IMR-90 (cell line): ENCODE measurements around the gene BCL2L12. TPM values are rescaled to one million over a fixed set of nuclear protein-coding genes. Genes with fewer than 3 reads are reported as not detected.

Experiments
- ATAC-seq: fragments of 200-7000 bp; cut with Tn5 transposase; 2 replicates; pipeline ENCODE4 v1.9.1; 2020; ENCODE audit warnings: low read depth, mild to moderate bottlenecking, moderate library complexity
- BruUV-seq: library from RNA; stranded (reverse); fragments of 400-500 nt; replicated peaks from 2 replicates; lab custom pipeline; 2021; lab: Mats Ljungman, UMichigan
- CTCF ChIA-PET: fragments of 300-600 bp; formaldehyde crosslinking; extraction: SDS; loops from one replicate; lab custom pipeline; 2021; ENCODE audit warnings: antibody characterized with exemption; lab: Yijun Ruan, JAX
- POLR2A ChIA-PET: fragments of 300-600 bp; sonication (Branson Sonifier 250); formaldehyde crosslinking; loops from one replicate; lab custom pipeline; 2022; ENCODE audit warnings: antibody characterized with exemption; ENCODE audit not compliant: unreplicated experiment; lab: Charles Lee
- DNase-seq: peaks from one replicate; pipeline ENCODE4 v3.0.0; 2013
- H2AFZ ChIP-seq: replicated peaks from 2 replicates; pipeline ENCODE3; 2013; ENCODE audit warnings: low read length, mild to moderate bottlenecking; ENCODE audit not compliant: poor library complexity
- H2AK5ac ChIP-seq: 2 replicates; pipeline ENCODE4 v1.6.1; 2013; ENCODE audit warnings: low read depth, low read length, inconsistent platforms
- H2AK9ac ChIP-seq: replicated peaks from 2 replicates; pipeline ENCODE3; 2013; ENCODE audit warnings: mild to moderate bottlenecking, low read depth, low read length, moderate library complexity; ENCODE audit not compliant: poor library complexity
- H2BK120ac ChIP-seq: 2 replicates; pipeline ENCODE4 v1.6.1; 2013; ENCODE audit warnings: low read depth, low read length, inconsistent platforms
- H2BK15ac ChIP-seq: 3 replicates; pipeline ENCODE4 v1.6.1; 2013; ENCODE audit warnings: low read depth, low read length, inconsistent platforms
- H2BK20ac ChIP-seq: 2 replicates; pipeline ENCODE4 v1.6.1; 2013; ENCODE audit warnings: low read depth, mild to moderate bottlenecking, inconsistent platforms, low read length, moderate library complexity
- H2BK5ac ChIP-seq: 2 replicates; pipeline ENCODE4 v1.6.1; 2013; ENCODE audit warnings: mild to moderate bottlenecking, low read depth, low read length, inconsistent platforms; ENCODE audit not compliant: poor library complexity, severe bottlenecking
- H3K14ac ChIP-seq: replicated peaks from 2 replicates; pipeline ENCODE4 v1.6.1; 2013; ENCODE audit warnings: low read depth, low read length, inconsistent platforms
- H3K18ac ChIP-seq: 2 replicates; pipeline ENCODE4 v1.6.1; 2013; ENCODE audit warnings: low read depth, low read length, control low read depth
- H3K23ac ChIP-seq: 2 replicates; pipeline ENCODE4 v1.6.1; 2013; ENCODE audit warnings: low read depth, low read length, inconsistent platforms
- H3K27ac ChIP-seq: 2 replicates; pipeline ENCODE4 v1.5.1; 2013; ENCODE audit warnings: mild to moderate bottlenecking, control low read depth, low read length; ENCODE audit not compliant: insufficient read depth
- H3K27me3 ChIP-seq: 2 replicates; pipeline ENCODE4 v1.6.1; 2013; ENCODE audit warnings: low read length; ENCODE audit not compliant: control insufficient read depth, insufficient read depth
- H3K36me3 ChIP-seq: 2 replicates; pipeline ENCODE4 v1.6.1; 2013; ENCODE audit warnings: low read length, mixed read lengths; ENCODE audit not compliant: control insufficient read depth, insufficient read depth
- H3K4ac ChIP-seq: 2 replicates; pipeline ENCODE4 v1.6.1; 2013; ENCODE audit warnings: low read depth, low read length, inconsistent platforms
- H3K4me1 ChIP-seq: 2 replicates; pipeline ENCODE4 v1.6.1; 2013; ENCODE audit warnings: low read length, mixed read lengths; ENCODE audit not compliant: control insufficient read depth, insufficient read depth
- H3K4me2 ChIP-seq: 2 replicates; pipeline ENCODE4 v1.6.1; 2013; ENCODE audit warnings: low read depth, mild to moderate bottlenecking, control low read depth, low read length, moderate library complexity
- H3K4me3 ChIP-seq: 2 replicates; pipeline ENCODE4 v1.5.1; 2013; ENCODE audit warnings: low read depth, mild to moderate bottlenecking, control low read depth, low read length, moderate library complexity; ENCODE audit not compliant: insufficient read depth
- H3K56ac ChIP-seq: 2 replicates; pipeline ENCODE4 v1.6.1; 2013; ENCODE audit warnings: low read length, inconsistent platforms; ENCODE audit not compliant: insufficient read depth; ENCODE audit errors: extremely low read depth
- H3K79me1 ChIP-seq, 2 experiments: 2 replicates each; pipeline ENCODE4 v1.6.1; 2013; ENCODE audit warnings: low read length in 2 of 2, inconsistent platforms in 1 of 2, low read depth in 1 of 2
- H3K9ac ChIP-seq: 2 replicates; pipeline ENCODE4 v1.6.1; 2013; ENCODE audit warnings: low read depth, low read length, control low read depth
- H3K9me1 ChIP-seq: 2 replicates; pipeline ENCODE4 v1.6.1; 2013; ENCODE audit warnings: low read length, inconsistent platforms; ENCODE audit not compliant: insufficient read depth
- H3K9me3 ChIP-seq: 2 replicates; pipeline ENCODE4 v1.6.1; 2013; ENCODE audit warnings: low read length; ENCODE audit not compliant: control insufficient read depth, insufficient read depth
- H4K20me1 ChIP-seq: 2 replicates; pipeline ENCODE4 v1.6.1; 2013; ENCODE audit warnings: low read length, inconsistent platforms; ENCODE audit not compliant: insufficient read depth
- H4K5ac ChIP-seq: 2 replicates; pipeline ENCODE4 v1.6.1; 2013; ENCODE audit warnings: mild to moderate bottlenecking, low read depth, low read length, control low read depth
- H4K8ac ChIP-seq, 2 experiments: 2 replicates each; pipeline ENCODE4 v1.6.1; 2013; ENCODE audit warnings: low read depth in 2 of 2, low read length in 2 of 2, control low read depth in 1 of 2, inconsistent platforms in 1 of 2
- H4K91ac ChIP-seq: 2 replicates; pipeline ENCODE4 v1.6.1; 2013; ENCODE audit warnings: low read depth, low read length, inconsistent platforms; ENCODE audit not compliant: insufficient read depth
- CHD1 ChIP-seq: IDR thresholded peaks from 2 replicates; pipeline ENCODE4 v1.6.1; 2012; ENCODE audit warnings: low read depth, low read length, improper control_type of control experiment
- MAZ ChIP-seq: IDR thresholded peaks from 2 replicates; pipeline ENCODE4 v1.6.1; 2012; ENCODE audit warnings: low read depth, mild to moderate bottlenecking, low read length, improper control_type of control experiment, moderate library complexity, borderline replicate concordance
- NFE2L2 ChIP-seq: fragments of 150-350 bp; IDR thresholded peaks from 2 replicates; pipeline ENCODE4 v1.6.1; 2016; ENCODE audit warnings: low read depth, mild to moderate bottlenecking, low read length
- POLR2A ChIP-seq: IDR thresholded peaks from 2 replicates; pipeline ENCODE4 v1.6.1; 2012; ENCODE audit warnings: mild to moderate bottlenecking, low read depth, low read length
- RAD21 ChIP-seq: IDR thresholded peaks from 2 replicates; pipeline ENCODE4 v1.6.1; 2012; ENCODE audit warnings: low read length, improper control_type of control experiment
- RCOR1 ChIP-seq: IDR thresholded peaks from 2 replicates; pipeline ENCODE4 v1.6.1; 2012; ENCODE audit warnings: mild to moderate bottlenecking, low read length, improper control_type of control experiment; ENCODE audit not compliant: insufficient replicate concordance
- RFX5 ChIP-seq: IDR thresholded peaks from 2 replicates; pipeline ENCODE4 v1.8.0; 2012; ENCODE audit warnings: low read depth, mild to moderate bottlenecking, low read length, moderate library complexity
- SMC3 ChIP-seq: fragments of 150-350 bp; IDR thresholded peaks from 2 replicates; pipeline ENCODE4 v1.6.1; 2016; ENCODE audit warnings: low read depth, mild to moderate bottlenecking, antibody characterized with exemption, low read length, moderate library complexity
- WGBS, 2 experiments: methylation state at CpG; one replicate each; pipeline versions ENCODE4 v1.1.5 to v1.1.7; 2013; ENCODE audit warnings: missing lambda C conversion rate in 2 of 2; ENCODE audit not compliant: insufficient read length in 1 of 2; ENCODE audit errors: extremely low coverage in 2 of 2; 5-methylcytosine and 5-hydroxymethylcytosine counted together
- dilution Hi-C: fragments of 300-500 bp; cut with HindIII; formaldehyde crosslinking; loops from one replicate; pipeline ENCODE4 v1.14.3; 2018; ENCODE audit warnings: low sequenced_read_pairs; ENCODE audit not compliant: unreplicated experiment
- in situ Hi-C: fragments of 300-500 bp; cut with MboI; formaldehyde crosslinking; loops from 3 replicates; pipeline ENCODE4 v1.14.3; 2019; ENCODE audit warnings: low sequenced_read_pairs, inconsistent platforms, mixed read lengths
- intact Hi-C: fragments of 100-400 bp; cut with micrococcal nuclease; formaldehyde crosslinking; loops from 2 replicates; pipeline ENCODE4 v1.10.0; 2022
- polyA plus RNA-seq, 3 experiments: library from polyadenylated mRNA; depleted of rRNA; stranded (reverse); fragments of >200 nt; gene quantifications; 2 replicates each; pipeline ENCODE4 v1.2.3, GENCODE V29; 2012; ENCODE audit warnings: low replicate concordance in 1 of 3
- total RNA-seq: library from RNA; depleted of rRNA; stranded (reverse); fragments of >200 nt; gene quantifications from 2 replicates; pipeline ENCODE4 v1.2.3, GENCODE V29; 2012
- TF ChIP-seq, protein P1 (sequence below): conservative IDR thresholded peaks from 2 replicates; pipeline ENCODE4 v1.5.1; 2012; ENCODE audit warnings: mild to moderate bottlenecking, low read depth, low read length, improper control_type of control experiment
- TF ChIP-seq, protein P2 (sequence below): fragments of 150-350 bp; IDR thresholded peaks from 2 replicates; pipeline ENCODE4 v1.6.1; 2016; ENCODE audit warnings: low read depth, mild to moderate bottlenecking, low read length, moderate library complexity, borderline replicate concordance

Gene BCL2L12
- total and polyA plus RNA-seq, 2 of the 4 experiments (the other 2 are of a cell fraction), result 3.9 to 32.6 TPM

DNA sequence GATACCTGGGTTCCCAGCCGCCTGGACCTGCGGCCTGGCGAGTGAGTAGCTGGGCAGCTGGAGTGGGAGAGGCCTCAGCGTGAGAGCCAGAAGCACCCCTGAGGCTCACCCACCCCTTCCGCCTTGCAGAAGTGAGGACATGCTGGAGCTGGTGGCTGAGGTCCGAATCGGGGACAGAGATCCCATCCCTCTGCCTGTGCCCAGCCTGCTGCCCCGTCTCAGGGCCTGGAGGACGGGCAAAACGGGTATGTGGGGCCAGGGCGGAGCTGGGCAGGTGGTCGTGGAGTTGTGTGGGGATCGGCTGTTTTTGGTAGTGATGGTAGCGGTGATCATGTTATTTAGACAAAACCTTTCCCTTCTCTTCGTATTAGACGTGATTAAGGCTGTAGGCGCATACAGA is 19.1 kb upstream of the BCL2L12 start:
- no peak overlapping the region for H2BK20ac ChIP-seq
- DNase-seq (no peak), ATAC-seq (no peak)
- in situ Hi-C loops, result no loop called here
- no CpG with 5 or more reads among the region's 17 CpGs for WGBS, 2 experiments
- BruUV-seq, result no TSS peak
- no peak overlapping the region for H3K9ac ChIP-seq
- no peak overlapping the region for H3K4me3 ChIP-seq
- dilution Hi-C loops, result no loop called here
- no peak overlapping the region for H3K18ac ChIP-seq
- 0 out of 2 replicates have a peak, but pooled peaks cover 8% of the 10 kb centered on the region for H3K9me1 ChIP-seq
- no peaks in the 10 kb centered on the region for H3K9me3 ChIP-seq
- H3K27ac ChIP-seq, result no peak overlapping the region
- H3K79me1 ChIP-seq, result peaks cover 49 to 74% of the 10 kb centered on the region in 2 experiments
- intact Hi-C loops, result no loop called here
- H3K56ac ChIP-seq, result no peak overlapping the region
- H2BK15ac ChIP-seq, result no peak overlapping the region
- no peak for TF ChIP-seq POLR2A
- no peak for TF ChIP-seq RAD21
- TF ChIP-seq NFE2L2, result no peak
- no peak for TF ChIP-seq CHD1
- TF ChIP-seq, protein P1, sequence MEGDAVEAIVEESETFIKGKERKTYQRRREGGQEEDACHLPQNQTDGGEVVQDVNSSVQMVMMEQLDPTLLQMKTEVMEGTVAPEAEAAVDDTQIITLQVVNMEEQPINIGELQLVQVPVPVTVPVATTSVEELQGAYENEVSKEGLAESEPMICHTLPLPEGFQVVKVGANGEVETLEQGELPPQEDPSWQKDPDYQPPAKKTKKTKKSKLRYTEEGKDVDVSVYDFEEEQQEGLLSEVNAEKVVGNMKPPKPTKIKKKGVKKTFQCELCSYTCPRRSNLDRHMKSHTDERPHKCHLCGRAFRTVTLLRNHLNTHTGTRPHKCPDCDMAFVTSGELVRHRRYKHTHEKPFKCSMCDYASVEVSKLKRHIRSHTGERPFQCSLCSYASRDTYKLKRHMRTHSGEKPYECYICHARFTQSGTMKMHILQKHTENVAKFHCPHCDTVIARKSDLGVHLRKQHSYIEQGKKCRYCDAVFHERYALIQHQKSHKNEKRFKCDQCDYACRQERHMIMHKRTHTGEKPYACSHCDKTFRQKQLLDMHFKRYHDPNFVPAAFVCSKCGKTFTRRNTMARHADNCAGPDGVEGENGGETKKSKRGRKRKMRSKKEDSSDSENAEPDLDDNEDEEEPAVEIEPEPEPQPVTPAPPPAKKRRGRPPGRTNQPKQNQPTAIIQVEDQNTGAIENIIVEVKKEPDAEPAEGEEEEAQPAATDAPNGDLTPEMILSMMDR, result no peak
- TF ChIP-seq SMC3, result no peak
- no peak for TF ChIP-seq MAZ
- TF ChIP-seq RCOR1, result no peak
- TF ChIP-seq RFX5, result no peak
- TF ChIP-seq, protein P2, sequence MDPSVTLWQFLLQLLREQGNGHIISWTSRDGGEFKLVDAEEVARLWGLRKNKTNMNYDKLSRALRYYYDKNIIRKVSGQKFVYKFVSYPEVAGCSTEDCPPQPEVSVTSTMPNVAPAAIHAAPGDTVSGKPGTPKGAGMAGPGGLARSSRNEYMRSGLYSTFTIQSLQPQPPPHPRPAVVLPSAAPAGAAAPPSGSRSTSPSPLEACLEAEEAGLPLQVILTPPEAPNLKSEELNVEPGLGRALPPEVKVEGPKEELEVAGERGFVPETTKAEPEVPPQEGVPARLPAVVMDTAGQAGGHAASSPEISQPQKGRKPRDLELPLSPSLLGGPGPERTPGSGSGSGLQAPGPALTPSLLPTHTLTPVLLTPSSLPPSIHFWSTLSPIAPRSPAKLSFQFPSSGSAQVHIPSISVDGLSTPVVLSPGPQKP, result no peak
- no peak overlapping the region for H2AK5ac ChIP-seq
- no peak overlapping the region for H3K14ac ChIP-seq
- no peak overlapping the region for H4K5ac ChIP-seq
- 0 out of 2 replicates have a peak, but pooled peaks cover 2% of the 10 kb centered on the region for H3K4me1 ChIP-seq
- H4K20me1 ChIP-seq, result peaks cover 47% of the 10 kb centered on the region
- CTCF ChIA-PET, result no interaction called here
- POLR2A ChIA-PET, result no interaction called here
- no peak overlapping the region for H2BK120ac ChIP-seq
- H3K4me2 ChIP-seq, result no peak overlapping the region
- H2BK5ac ChIP-seq, result no peak overlapping the region
- H3K36me3 ChIP-seq, result peaks cover 42% of the 10 kb centered on the region
- no peak overlapping the region for H4K91ac ChIP-seq
- H3K23ac ChIP-seq, result no peak overlapping the region
- H4K8ac ChIP-seq, result no peak overlapping the region
- H3K27me3 ChIP-seq, result no peaks in the 10 kb centered on the region
- no peak overlapping the region for H2AK9ac ChIP-seq
- H3K4ac ChIP-seq, result no peak overlapping the region
- no peak overlapping the region for H2AFZ ChIP-seq
